Hepatocyte (in vitro differentiated cells): ENCODE measurements around the gene ETV2. TPM values are rescaled to one million over a fixed set of nuclear protein-coding genes. Genes with fewer than 3 reads are reported as not detected.

Source experiments
- DNase-seq: peaks from one replicate; pipeline ENCODE4 v3.0.0-alpha.2; 2016; ENCODE audit warnings: low spot score
- H2AFZ ChIP-seq: fragments of 200-600 bp; sonication (generic); 2 replicates; pipeline ENCODE4 v1.6.0; 2016; ENCODE audit warnings: antibody characterized with exemption, mild to moderate bottlenecking
- H3K27ac ChIP-seq: fragments of 200-600 bp; sonication (generic); 2 replicates; pipeline ENCODE4 v1.5.1; 2016; ENCODE audit warnings: mild to moderate bottlenecking
- H3K27me3 ChIP-seq: fragments of 200-600 bp; sonication (generic); 2 replicates; pipeline ENCODE4 v1.6.1; 2016
- H3K36me3 ChIP-seq: fragments of 200-600 bp; sonication (generic); replicated peaks from 2 replicates; pipeline ENCODE4 v1.5.1; 2016; ENCODE audit warnings: low read depth; ENCODE audit not compliant: insufficient read depth
- H3K4me1 ChIP-seq: fragments of 200-600 bp; sonication (generic); 2 replicates; pipeline ENCODE4 v1.5.1; 2016; ENCODE audit warnings: mild to moderate bottlenecking, moderate library complexity; ENCODE audit not compliant: insufficient read depth
- H3K4me2 ChIP-seq: fragments of 200-600 bp; sonication (generic); 2 replicates; pipeline ENCODE4 v1.6.0; 2016
- H3K4me3 ChIP-seq: fragments of 200-600 bp; sonication (generic); 2 replicates; pipeline ENCODE4 v1.5.1; 2016; ENCODE audit warnings: mild to moderate bottlenecking
- H3K79me2 ChIP-seq: fragments of 200-600 bp; sonication (generic); 2 replicates; pipeline ENCODE4 v1.6.0; 2017; ENCODE audit warnings: mild to moderate bottlenecking
- H3K9me2 ChIP-seq: fragments of 200-600 bp; sonication (generic); replicated peaks from 2 replicates; pipeline ENCODE4 v1.6.0; 2017; ENCODE audit warnings: mild to moderate bottlenecking; ENCODE audit not compliant: insufficient read depth
- H3K9me3 ChIP-seq: fragments of 200-600 bp; sonication (generic); 2 replicates; pipeline ENCODE4 v1.5.1; 2016; ENCODE audit warnings: low read depth, mild to moderate bottlenecking
- H4K20me1 ChIP-seq: fragments of 200-600 bp; sonication (generic); 2 replicates; pipeline ENCODE4 v1.6.0; 2016; ENCODE audit warnings: mild to moderate bottlenecking; ENCODE audit not compliant: insufficient read depth, poor library complexity, severe bottlenecking
- CTCF ChIP-seq: fragments of 200-600 bp; sonication (generic); IDR thresholded peaks from 2 replicates; pipeline ENCODE4 v1.5.1; 2016; ENCODE audit warnings: antibody characterized with exemption, mild to moderate bottlenecking; ENCODE audit not compliant: poor library complexity
- EZH2 ChIP-seq: fragments of 200-600 bp; sonication (generic); IDR thresholded peaks from 2 replicates; pipeline ENCODE4 v1.6.1; 2016; ENCODE audit warnings: antibody characterized with exemption, mild to moderate bottlenecking, borderline replicate concordance
- EZH2phosphoT487 ChIP-seq: fragments of 200-600 bp; sonication (generic); IDR thresholded peaks from one replicate; pipeline ENCODE4 v1.6.1; 2018; ENCODE audit warnings: antibody characterized with exemption, mild to moderate bottlenecking, low read depth, moderate library complexity; ENCODE audit not compliant: unreplicated experiment, severe bottlenecking
- WGBS: methylation state at CpG from one replicate; pipeline ENCODE4 v1.1.6; 2016; ENCODE audit warnings: low lambda C conversion rate; ENCODE audit errors: missing lambda C conversion rate; 5-methylcytosine and 5-hydroxymethylcytosine counted together
- polyA plus RNA-seq: library from polyadenylated mRNA; unstranded; fragments of >200 nt; fragmentation: Nextera tagmentation; extraction: Ambion mirVana; gene quantifications from 2 replicates; pipeline ENCODE4 v1.2.1, GENCODE V29; 2016
- total RNA-seq: library from RNA; depleted of rRNA; stranded (reverse); fragments of >200 nt; gene quantifications from 2 replicates; pipeline ENCODE4 v1.2.3, GENCODE V29; 2014

Gene ETV2
- total and polyA plus RNA-seq, 2 experiments from 2014 or later = 0.79 to 1.4 TPM

- Histone ChIP-seq H3K4me3 (no peak overlapping the region), H3K9me2 (no peaks in the 10 kb centered on the region), H3K36me3 (no peaks in the 10 kb centered on the region), H3K4me2 (no peak overlapping the region), H3K27me3 (no peaks in the 10 kb centered on the region), H4K20me1 (no peaks in the 10 kb centered on the region), H2AFZ (no peak overlapping the region), H3K4me1 (no peaks in the 10 kb centered on the region), H3K9me3 (no peaks in the 10 kb centered on the region), H3K27ac (no peak overlapping the region), H3K79me2 (no peaks in the 10 kb centered on the region)
- TF ChIP-seq CTCF (no peak), EZH2 (no peak), EZH2phosphoT487 (no peak)
- no peak for DNase-seq
- WGBS = 98% methylated on average over 12 of the region's 12 CpGs
Observed at GRCh38 chr19:35619290-35619923, 22.1 kb upstream of the ETV2 start.

GRCh38 chr19:35620001-35620400 lies 21.5 kb upstream of the ETV2 start:
- 96% methylated on average over 11 of the region's 17 CpGs for WGBS
- no peaks in the 10 kb centered on the region for H3K9me3 ChIP-seq
- no peaks in the 10 kb centered on the region for H3K9me2 ChIP-seq
- H3K4me3 ChIP-seq = no peak overlapping the region
- DNase-seq = no peak
- no peaks in the 10 kb centered on the region for H3K79me2 ChIP-seq
- no peaks in the 10 kb centered on the region for H3K36me3 ChIP-seq
- no peak overlapping the region for H3K27ac ChIP-seq
- no peaks in the 10 kb centered on the region for H4K20me1 ChIP-seq
- H3K27me3 ChIP-seq = no peaks in the 10 kb centered on the region
- no peak overlapping the region for H3K4me2 ChIP-seq
- TF ChIP-seq EZH2phosphoT487 = no peak
- TF ChIP-seq EZH2 = no peak
- no peak for TF ChIP-seq CTCF
- no peaks in the 10 kb centered on the region for H3K4me1 ChIP-seq
- H2AFZ ChIP-seq = no peak overlapping the region

GRCh38 chr19:35621708-35622107 lies 19.8 kb upstream of the ETV2 start:
- Histone ChIP-seq H3K27ac (no peak overlapping the region), H3K79me2 (no peaks in the 10 kb centered on the region), H3K4me1 (no peaks in the 10 kb centered on the region), H3K9me2 (no peaks in the 10 kb centered on the region), H3K27me3 (no peaks in the 10 kb centered on the region), H3K36me3 (no peaks in the 10 kb centered on the region), H3K4me2 (no peak overlapping the region), H4K20me1 (no peaks in the 10 kb centered on the region), H2AFZ (no peak overlapping the region), H3K9me3 (no peaks in the 10 kb centered on the region), H3K4me3 (no peak overlapping the region)
- DNase-seq = no peak
- TF ChIP-seq EZH2 (no peak), CTCF (no peak), EZH2phosphoT487 (no peak)
- 96% methylated on average over 9 of the region's 9 CpGs for WGBS
